ENCODE results near the gene ULK3. TPM values are rescaled to one million over a fixed set of nuclear protein-coding genes. Genes with fewer than 3 reads are reported as not detected.

Gene ULK3
- polyA plus RNA-seq, 1 experiment: 14.2 TPM

DNA sequence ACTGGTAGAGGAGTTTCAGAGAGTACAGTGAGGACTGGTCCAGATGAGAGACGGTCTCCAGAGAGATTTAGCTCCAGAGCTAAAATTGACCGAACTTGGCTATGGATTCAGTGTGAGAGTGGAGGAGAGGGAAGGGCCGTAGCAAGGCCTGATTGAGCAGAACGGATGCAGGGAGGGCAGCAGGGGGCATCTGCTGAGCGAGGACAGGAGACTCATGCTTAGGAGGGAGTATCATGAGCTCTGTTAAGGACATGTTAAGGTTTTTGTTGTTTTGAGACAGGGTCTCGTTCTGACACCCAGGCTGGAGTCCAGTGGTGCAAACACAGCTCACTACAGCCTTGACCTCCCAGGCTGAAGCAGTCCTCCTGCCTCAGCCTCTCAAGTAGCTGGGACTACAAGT, 38.0 kb downstream of the ULK3 start:
- ChIA-PET CTCF (interaction anchor here (0.9 to 1.9 kb wide), 2 partner anchors 12 to 36 kb away, joined by 6 read pairs; no protein-coding TSS in a partner anchor), POLR2A (interaction anchor here (0.6 kb wide), 1 partner anchor 149 kb away, joined by 5 read pairs; no protein-coding TSS in a partner anchor)
- H3K27me3 ChIP-seq (ENCODE audit: control insufficient read depth, insufficient read depth, low read length): no peaks in the 10 kb centered on the region
- no peaks in the 10 kb centered on the region; the same call in 1 of the 2 replicates for H3K9me3 ChIP-seq (ENCODE audit: control insufficient read depth, insufficient read depth, low read length)
- H3K27ac ChIP-seq (ENCODE audit: low read depth, low read length): no peak overlapping the region
- no peak for TF ChIP-seq CTCF (IDR thresholded peaks at IDR 0.05; ENCODE audit: low read depth, low read length)
- no peak overlapping the region for H3K4me3 ChIP-seq (ENCODE audit: low read depth, low read length)
- DNase-seq (ENCODE audit: low read depth, low spot score): no peak

- TF ChIP-seq CTCF (IDR thresholded peaks at IDR 0.05; ENCODE audit: low read depth, low read length): no peak
- ChIA-PET POLR2A (no interaction called here), CTCF (no interaction called here)
- H3K27me3 ChIP-seq (ENCODE audit: control insufficient read depth, insufficient read depth, low read length): no peaks in the 10 kb centered on the region
- H3K9me3 ChIP-seq (ENCODE audit: control insufficient read depth, insufficient read depth, low read length): no peaks in the 10 kb centered on the region; the same call in 1 of the 2 replicates
- H3K27ac ChIP-seq (ENCODE audit: low read depth, low read length): no peak overlapping the region
- H3K4me3 ChIP-seq (ENCODE audit: low read depth, low read length): no peak overlapping the region
- DNase-seq (ENCODE audit: low read depth, low spot score): no peak
Observed at GRCh38 chr15:74802862-74803447, 40.0 kb downstream of the ULK3 start.

DNA sequence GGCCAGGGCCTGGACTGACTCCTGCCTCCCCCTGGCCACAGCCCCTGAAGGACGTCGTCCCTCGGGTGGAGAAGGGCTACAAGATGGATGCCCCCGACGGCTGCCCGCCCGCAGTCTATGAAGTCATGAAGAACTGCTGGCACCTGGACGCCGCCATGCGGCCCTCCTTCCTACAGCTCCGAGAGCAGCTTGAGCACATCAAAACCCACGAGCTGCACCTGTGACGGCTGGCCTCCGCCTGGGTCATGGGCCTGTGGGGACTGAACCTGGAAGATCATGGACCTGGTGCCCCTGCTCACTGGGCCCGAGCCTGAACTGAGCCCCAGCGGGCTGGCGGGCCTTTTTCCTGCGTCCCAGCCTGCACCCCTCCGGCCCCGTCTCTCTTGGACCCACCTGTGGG, 40.7 kb downstream of the ULK3 start:
- no peaks in the 10 kb centered on the region for H3K27me3 ChIP-seq (ENCODE audit: control insufficient read depth, insufficient read depth, low read length)
- ChIA-PET POLR2A (no interaction called here), CTCF (no interaction called here)
- no peak for DNase-seq (ENCODE audit: low read depth, low spot score)
- H3K4me3 ChIP-seq (ENCODE audit: low read depth, low read length): no peak overlapping the region
- H3K9me3 ChIP-seq (ENCODE audit: control insufficient read depth, insufficient read depth, low read length): no peaks in the 10 kb centered on the region; the same call in 1 of the 2 replicates
- no peak overlapping the region for H3K27ac ChIP-seq (ENCODE audit: low read depth, low read length)
- TF ChIP-seq CTCF (IDR thresholded peaks at IDR 0.05; ENCODE audit: low read depth, low read length): no peak

DNA sequence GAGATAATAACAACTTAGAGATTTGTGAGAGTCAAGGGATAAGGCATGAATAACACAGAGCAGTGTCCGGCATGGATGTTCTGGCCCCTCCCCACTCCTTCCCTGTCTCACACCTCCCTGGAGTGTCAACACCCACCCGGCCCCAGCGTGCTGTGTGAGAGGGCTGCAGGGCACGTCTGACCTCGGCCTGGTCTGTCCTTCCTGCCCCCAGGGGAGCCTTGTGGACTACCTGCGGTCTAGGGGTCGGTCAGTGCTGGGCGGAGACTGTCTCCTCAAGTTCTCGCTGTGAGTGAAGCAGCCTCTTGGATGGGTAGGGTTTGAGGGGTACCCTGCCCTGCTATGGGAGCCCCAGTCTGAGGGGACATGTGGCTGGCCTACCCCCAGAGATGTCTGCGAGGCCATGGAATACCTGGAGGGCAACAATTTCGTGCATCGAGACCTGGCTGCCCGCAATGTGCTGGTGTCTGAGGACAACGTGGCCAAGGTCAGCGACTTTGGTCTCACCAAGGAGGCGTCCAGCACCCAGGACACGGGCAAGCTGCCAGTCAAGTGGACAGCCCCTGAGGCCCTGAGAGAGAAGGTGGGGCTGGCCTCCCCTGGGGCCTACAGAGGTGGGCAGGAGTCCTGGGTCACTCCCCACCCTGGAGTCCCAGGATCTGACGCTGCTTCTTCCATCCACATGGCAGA, 41.5 kb downstream of the ULK3 start:
- DNase-seq (ENCODE audit: low read depth, low spot score): no peak
- CTCF ChIA-PET: interaction anchor here (1.1 to 1.8 kb wide), 4 partner anchors 10 to 29 kb away, joined by 3 to 10 read pairs (median 7); no protein-coding TSS in a partner anchor
- Histone ChIP-seq H3K27me3 (ENCODE audit: control insufficient read depth, insufficient read depth, low read length) (no peaks in the 10 kb centered on the region), H3K27ac (ENCODE audit: low read depth, low read length) (no peak overlapping the region), H3K4me3 (ENCODE audit: low read depth, low read length) (no peak overlapping the region), H3K9me3 (ENCODE audit: control insufficient read depth, insufficient read depth, low read length) (no peaks in the 10 kb centered on the region; the same call in 1 of the 2 replicates)
- POLR2A ChIA-PET: no interaction called here
- TF ChIP-seq CTCF (IDR thresholded peaks at IDR 0.05; ENCODE audit: low read depth, low read length): no peak

- Histone ChIP-seq H3K27ac (ENCODE audit: low read depth, low read length) (no peak overlapping the region), H3K4me3 (ENCODE audit: low read depth, low read length) (no peak overlapping the region), H3K9me3 (ENCODE audit: control insufficient read depth, insufficient read depth, low read length) (no peaks in the 10 kb centered on the region; the same call in 1 of the 2 replicates), H3K27me3 (ENCODE audit: control insufficient read depth, insufficient read depth, low read length) (no peaks in the 10 kb centered on the region)
- POLR2A ChIA-PET: interaction anchor here (0.7 kb wide), 1 partner anchor 17 kb away, joined by 3 read pairs; no protein-coding TSS in a partner anchor
- TF ChIP-seq CTCF (IDR thresholded peaks at IDR 0.05; ENCODE audit: low read depth, low read length): no peak
- no peak for DNase-seq (ENCODE audit: low read depth, low spot score)
- CTCF ChIA-PET: interaction anchor here (0.7 to 1.9 kb wide), 7 partner anchors 9 to 30 kb away, joined by 3 to 22 read pairs (median 4); no protein-coding TSS in a partner anchor
Observed at GRCh38 chr15:74800559-74801094, 42.3 kb downstream of the ULK3 start.

Measured in AG04450 (cell line).